HL-60/S4 treated with retinoic acid at 250 ng/mL for 4 days and 3 days (cell line): Measurements from ENCODE around the gene FOXJ1.

Source experiments
- in situ Hi-C: fragments of 300-500 bp; cut with MboI; formaldehyde crosslinking; loops from 2 replicates; pipeline ENCODE4 v1.7.0; 2022; ENCODE audit warnings: low sequenced_read_pairs

FOXJ1 gene

DNA sequence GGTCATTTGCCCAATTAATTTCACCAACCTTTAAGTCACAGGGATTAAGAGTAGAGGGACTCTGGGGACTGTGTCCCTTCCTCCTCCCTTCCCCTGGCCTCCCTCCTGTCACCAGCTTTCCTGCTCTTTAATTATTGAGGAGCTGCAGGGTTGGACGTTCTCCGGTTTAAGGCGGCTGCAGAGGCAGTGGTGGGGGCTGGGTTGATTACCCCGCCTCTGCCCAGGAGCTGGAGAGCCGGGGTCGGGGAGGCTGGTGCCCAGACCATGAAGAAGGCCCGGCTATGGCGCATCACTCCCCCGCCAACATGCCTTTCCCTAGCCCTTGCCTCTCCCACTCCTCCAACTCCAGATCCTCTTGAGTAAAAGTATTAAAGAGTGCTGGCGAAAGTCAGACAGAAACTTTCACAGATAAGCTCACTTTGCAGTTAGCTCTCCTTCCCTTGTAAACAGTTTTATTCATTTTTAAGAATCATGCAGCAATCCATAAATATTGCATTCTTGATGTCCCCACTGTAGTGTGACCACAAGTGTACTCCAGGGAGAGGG is 1.1 kb upstream of the FOXJ1 start:
- in situ Hi-C loops: loop anchor here (10.0 kb wide), 1 partner anchor 123 kb away; the partner anchor contains the start of gene UBALD2

DNA sequence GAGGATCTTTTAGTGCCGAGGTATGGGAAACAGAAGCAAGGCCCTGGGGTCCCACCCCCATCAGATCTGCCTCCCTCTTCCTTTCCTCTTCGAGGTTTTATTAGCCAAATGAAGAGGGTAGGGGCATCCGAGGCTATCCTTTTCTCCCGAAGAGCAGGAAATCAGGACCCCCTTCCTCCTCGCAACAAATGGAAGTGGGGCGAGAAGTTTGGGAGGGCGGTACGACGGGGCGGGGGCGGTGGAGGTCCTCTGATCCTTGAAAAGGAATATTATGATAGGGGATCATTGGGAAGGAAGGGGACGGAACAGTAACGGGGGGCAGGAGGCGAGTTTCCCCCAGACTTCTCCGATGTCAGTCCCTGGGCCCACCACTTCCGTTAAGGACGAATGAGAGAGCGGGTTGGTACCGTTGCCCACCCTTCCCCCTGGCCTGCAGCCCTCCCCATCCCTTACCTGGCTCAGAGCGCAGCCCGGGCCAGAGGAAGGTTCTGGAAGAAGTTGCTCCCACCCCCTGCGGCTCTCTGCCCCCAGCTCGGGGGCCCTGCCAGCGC is 309 bp downstream of the FOXJ1 start:
- in situ Hi-C loops: loop anchor here (10.0 kb wide), 1 partner anchor 124 kb away; the partner anchor contains the start of gene UBALD2

GRCh38 chr17:76139801-76140660 is 1.0 kb downstream of the FOXJ1 start:
- in situ Hi-C loops: loop anchor here (10.0 kb wide), 1 partner anchor 125 kb away; the partner anchor contains the start of gene UBALD2

- in situ Hi-C loops: no loop called here
Measured at GRCh38 chr17:76138896-76139752, 1.9 kb downstream of the FOXJ1 start.

GRCh38 chr17:76138234-76138895 is 2.7 kb downstream of the FOXJ1 start:
- in situ Hi-C loops: no loop called here

DNA sequence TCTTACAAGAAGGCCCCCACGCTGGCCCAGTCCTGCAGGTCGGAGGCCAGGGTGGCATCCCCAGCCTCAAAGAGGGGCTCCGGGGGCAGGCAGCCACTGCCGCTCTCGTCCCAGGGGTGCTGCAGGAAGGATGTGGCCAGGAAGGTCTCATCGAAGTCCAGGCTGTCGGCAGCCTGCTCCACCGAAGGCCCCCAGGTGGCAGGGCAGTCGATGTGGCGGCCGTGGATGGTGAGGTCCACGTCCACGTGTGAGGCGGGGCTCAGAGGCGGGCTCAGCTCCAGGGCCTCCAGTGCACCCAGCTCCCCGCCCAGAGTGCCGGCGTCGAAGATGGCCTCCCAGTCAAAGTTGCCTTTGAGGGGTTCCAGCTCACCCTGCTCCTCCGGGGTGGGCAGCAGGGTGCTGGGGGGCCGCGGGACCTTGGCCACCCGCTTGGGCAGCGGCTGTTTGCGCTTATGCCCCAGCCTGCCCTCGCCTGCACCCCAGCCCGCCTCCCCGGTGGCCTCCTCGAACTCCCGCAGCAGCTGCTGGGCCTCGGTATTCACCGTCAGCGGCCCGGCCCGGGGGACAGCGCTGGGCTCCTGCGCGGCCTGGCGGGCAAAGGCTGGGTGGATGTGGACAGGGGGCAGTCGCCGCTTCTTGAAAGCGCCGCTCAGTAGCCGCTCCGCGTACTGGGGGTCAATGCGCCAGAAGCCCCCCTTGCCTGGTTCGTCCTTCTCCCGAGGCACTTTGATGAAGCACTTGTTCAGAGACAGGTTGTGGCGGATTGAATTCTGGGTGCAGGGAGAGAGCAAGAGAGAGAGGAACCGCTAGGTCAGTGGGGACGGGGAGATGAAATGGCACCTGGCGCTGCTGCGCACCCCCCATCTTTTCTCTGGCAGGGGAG is 3.5 kb downstream of the FOXJ1 start:
- in situ Hi-C loops: no loop called here

DNA sequence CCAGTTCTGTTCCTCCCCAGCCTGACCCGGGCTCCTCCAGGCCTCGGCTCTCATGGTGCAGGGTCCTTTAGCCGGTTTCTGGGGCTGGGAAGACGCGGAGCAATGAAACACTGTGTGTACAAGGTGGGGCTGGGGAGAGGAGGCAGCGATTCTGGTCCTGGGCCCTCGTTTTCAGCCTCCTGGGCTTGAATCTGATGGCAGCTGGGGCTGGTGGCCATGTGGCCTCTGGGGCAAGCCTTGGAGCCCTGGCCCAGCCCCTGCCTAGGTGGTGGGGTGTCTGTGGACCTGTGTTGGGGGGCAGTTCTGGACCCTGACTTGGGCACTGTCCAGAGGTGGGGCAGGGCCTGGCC is 4.1 kb downstream of the FOXJ1 start:
- in situ Hi-C loops: no loop called here

GRCh38 chr17:76136276-76137000 is 4.6 kb downstream of the FOXJ1 start:
- in situ Hi-C loops: no loop called here

DNA sequence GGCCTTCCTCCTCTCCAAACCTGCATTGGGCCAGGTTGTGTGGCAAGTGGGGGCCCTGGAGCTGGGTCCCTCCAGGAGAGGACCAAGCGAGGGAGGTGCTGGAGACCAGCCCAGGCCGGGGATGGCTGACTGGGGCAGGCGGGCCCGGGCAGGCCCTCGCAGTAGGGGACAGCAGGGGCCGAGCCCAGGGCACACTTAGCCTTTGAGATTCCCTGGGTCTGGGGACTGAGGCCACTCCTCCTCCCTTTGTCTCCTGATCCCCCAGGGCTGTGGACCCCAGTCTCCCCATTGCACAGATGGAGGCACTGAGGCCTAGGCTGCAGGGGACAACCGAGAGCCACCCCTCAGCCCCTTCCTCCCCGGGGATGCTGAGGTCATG is 5.2 kb downstream of the FOXJ1 start:
- in situ Hi-C loops: no loop called here

DNA sequence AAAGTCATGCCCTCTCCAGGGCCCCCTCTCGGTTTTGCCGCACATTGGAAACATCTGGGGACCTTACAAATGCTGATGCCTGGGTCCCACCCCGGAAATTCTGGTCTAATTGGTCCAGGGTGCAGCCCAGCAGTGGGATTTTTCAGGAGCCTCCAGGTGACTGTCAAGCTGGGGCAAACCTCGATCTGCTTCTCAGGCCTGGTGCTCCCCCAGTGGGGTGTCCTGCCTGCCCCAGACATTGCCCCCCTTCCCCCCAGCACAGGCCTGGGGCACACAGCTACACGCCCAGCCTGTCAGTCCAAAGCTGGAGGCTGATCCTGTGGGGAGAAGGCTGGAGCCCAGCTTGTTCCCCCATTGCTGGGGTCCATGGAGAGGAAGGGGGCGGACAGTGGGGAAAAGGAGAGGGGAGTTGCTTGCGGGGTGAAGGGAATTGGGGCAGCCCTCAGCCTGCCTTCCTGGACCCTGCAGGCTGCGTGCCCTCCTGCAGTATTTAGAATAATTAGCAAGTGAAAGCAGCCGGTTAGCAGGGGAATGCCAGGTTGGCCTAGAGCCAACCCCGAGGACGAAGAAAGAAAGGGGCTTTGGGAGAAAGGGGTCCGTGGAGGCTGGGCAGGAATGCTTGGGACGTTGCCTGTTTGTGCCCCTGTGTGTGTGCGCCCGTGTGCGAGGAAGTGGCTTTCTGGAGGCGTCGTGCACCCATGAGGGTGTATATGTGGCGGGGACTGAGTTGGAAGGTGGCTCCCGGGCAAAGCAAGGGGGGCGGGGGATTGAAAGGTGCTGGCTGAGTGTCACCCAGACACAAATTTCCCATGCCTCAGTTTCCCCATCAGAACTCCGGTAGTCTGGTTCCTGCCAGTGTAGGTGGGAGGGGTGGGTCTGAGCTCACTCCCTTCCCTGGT is 5.9 kb downstream of the FOXJ1 start:
- in situ Hi-C loops: no loop called here

- in situ Hi-C loops: no loop called here
Measured at GRCh38 chr17:76132574-76133338, 8.3 kb downstream of the FOXJ1 start.

DNA sequence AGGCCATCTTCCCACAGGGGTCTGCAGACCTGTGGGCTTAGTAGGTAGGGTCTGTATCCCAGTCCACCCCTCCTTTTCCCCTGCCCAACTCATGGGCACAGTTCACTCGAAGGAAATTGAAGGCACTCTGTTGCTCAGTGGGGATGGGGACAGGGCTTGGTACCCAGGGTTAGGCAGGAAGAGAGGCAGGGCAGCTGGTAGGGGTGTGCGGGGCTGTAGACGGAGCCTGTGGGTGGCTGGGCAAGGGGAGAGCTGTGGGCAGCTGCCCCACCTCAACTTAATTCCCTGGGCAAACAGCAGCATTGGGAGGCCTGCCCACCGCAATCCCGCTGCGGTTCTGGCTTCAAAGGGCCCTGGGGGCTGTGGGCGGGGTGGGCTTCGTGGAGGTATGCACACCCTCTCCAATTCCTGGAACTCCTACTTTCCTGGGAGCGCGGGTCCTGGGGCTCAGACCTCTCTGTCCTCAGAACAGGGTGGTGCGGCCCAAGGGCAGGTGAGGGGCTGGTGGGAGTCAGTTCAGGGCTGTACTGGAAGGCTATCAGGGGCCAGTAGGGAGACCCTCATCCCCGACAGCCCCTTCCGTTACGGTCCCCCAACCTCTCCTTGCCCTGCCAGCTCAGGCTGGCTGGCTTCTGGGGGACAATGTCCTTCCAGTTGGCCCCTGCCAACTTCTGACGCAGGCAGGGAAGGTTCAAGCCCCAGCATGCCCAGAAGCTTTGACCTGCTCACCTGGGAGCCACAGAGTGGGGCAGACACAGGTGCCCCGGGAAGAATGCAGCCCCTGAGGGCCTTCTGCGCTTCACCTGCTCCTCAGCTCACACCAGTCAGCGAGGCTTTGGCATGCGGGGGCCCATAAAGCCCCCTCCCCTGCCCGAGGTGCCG is 9.1 kb downstream of the FOXJ1 start:
- in situ Hi-C loops: no loop called here

DNA sequence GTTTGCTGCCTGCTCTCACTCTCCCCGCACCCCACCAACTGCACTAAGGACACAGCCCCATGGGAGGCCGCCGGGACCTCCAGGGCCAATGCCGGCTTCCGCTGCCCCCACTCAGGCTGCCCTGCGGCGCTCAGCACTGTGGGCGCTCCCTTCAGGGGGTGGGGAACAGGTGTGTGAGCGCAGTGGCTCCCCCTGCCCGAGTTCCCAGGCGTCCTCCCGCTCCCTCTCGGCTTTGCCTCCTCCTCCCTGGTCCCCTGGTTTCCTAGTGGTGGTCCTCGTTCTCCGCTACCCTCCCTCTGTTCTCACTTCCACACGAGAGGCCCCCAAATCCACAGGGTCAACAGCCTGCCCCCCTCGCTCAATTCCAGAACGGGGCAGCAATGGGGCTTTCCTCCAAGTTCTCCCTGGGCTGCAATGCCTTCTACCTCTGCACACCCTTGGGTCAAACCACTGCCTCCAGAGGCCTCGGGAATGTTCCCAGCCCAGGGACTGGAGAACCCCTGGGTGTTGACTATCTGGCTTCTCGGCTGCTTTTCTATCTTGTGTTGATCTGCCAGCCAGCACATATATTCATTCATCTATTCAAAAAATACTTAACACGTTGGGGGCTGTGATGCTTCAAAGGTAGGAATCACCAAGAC is 9.9 kb downstream of the FOXJ1 start:
- in situ Hi-C loops: no loop called here

- in situ Hi-C loops: no loop called here
Measured at GRCh38 chr17:76130473-76130872, 10.6 kb downstream of the FOXJ1 start.

GRCh38 chr17:76125922-76126321 is 15.1 kb downstream of the FOXJ1 start:
- in situ Hi-C loops: no loop called here

DNA sequence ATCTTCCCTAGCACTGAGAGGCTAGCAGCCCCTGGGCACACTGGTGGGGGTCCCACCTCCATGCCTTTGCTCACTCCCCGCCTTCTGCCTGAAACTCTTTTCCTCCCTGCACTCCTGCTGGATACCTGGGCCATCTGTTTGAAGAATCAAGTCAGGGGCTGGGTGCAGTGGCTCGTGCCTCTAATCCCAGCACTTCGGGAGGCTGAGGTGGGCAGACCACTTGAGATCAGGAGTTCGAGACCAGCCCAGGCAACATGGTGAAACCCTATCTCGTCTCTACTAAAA is 15.7 kb downstream of the FOXJ1 start:
- in situ Hi-C loops: no loop called here
